Hematopoietic multipotent progenitor cell treated with erythropoietin and hydrocortisone succinate and interleukin-3 and kit ligand, for 4 days (in vitro differentiated cells): ENCODE measurements around the gene PRELID1.

Experiments used
- DNase-seq: peaks from one replicate; pipeline ENCODE4 v3.0.0-alpha.2; 2015

Gene PRELID1

DNA sequence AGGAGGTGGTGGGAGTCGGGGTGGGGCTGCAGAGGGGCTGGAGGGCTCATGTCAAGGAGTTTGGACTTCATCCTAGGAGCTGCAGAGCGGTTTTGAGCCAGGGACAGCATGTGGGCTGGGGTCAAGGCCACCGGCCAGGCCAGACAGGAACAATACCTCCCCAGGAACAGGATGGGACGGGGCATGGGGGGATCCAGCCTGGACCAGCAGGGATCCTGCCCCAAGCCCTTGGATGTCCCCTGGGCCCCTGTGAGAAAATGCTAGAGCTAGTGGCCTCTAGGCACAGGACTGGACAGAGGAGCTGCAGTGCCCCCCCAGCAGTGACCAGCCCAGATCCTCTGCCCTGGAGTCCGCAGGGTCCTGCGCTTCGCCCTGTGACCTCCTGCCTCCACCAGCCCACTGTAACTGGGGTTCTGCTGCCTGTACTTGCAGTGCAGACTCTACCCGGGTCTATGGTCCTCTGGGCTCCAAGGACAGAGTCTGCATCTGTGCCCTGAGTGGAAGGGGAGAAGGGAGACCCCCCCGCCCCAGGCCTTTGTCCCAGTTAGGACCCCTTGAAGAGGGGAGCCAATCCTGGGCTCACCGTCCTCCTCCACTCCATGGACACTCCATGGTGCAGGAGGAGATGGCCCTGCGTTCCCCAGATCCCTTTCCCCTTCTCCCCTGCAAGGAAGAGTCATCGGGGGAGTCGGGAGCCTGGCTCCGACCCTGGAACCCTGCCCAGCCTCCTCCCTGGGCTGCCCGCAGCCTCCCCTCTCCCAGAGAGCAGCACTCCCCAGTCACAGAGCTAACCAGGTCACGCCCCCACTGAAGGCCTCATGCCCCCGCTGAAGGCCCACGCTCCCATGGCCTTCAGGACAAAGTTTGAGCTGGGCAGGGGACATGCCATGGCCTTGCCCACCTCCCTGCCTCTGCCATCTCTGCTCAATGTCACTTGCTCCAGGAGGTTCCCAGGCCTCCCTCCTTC lies 11.1 kb downstream of the PRELID1 start:
- no peak for DNase-seq

DNA sequence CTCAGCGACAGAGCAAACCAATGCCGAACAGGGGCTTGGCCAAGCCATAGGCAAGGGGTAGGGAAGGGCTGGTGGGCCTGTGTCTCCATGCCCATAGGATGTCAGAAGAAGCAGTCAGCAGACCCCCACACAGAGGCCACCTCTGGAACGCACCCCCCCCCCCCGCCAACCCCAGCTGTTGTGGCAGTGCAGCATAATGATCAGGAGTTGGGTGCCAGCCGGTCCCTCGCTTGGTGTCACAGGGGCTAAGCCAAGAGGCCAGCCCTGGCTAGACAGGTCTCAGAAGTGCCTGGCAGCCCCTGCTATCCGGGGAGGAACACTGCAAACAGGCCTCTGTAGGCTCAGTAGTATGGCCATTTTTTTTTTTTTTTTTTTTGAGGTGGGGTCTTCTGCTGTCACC lies 11.8 kb downstream of the PRELID1 start:
- DNase-seq, result no peak

DNA sequence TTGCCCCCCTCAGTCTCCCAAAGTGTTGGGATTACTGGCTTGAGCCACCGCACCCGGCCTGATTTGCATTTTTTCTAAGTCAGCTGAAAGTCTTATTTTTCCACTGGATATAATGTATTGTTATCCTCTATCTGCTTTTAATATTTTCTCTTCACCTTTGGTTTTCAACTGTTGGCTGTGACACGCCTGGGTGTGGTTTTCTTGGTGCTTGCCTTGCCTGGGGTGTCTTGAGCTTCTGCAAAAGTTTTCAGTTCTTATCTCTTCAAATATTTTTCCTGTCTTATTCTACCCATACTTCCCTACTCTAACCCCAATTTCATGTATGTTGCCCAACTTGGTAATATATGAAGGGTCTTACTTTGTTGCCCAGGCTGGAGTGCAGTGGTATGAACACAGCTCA lies 12.4 kb downstream of the PRELID1 start:
- DNase-seq, result peak; percentile 61

DNA sequence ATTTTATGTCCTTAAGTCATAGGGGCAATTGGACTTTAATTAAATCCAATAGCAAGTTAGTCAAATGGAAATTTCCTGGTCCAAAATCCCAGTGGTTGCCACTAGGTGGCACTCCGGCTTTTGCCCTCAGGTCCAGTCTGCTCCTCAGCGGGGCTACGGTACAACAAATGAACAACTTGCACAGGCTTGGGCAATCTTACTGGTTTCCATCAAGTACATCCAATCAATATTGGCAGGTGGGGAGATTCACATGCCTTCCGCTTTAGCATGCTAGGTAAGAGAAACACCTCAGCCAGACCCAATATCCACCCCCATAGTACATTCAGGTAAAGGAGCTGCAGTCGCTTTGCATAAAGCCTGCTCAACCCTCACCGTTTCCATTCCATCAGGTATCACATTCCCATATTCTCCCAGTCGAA lies 14.4 kb downstream of the PRELID1 start:
- peak; percentile 91 for DNase-seq

DNA sequence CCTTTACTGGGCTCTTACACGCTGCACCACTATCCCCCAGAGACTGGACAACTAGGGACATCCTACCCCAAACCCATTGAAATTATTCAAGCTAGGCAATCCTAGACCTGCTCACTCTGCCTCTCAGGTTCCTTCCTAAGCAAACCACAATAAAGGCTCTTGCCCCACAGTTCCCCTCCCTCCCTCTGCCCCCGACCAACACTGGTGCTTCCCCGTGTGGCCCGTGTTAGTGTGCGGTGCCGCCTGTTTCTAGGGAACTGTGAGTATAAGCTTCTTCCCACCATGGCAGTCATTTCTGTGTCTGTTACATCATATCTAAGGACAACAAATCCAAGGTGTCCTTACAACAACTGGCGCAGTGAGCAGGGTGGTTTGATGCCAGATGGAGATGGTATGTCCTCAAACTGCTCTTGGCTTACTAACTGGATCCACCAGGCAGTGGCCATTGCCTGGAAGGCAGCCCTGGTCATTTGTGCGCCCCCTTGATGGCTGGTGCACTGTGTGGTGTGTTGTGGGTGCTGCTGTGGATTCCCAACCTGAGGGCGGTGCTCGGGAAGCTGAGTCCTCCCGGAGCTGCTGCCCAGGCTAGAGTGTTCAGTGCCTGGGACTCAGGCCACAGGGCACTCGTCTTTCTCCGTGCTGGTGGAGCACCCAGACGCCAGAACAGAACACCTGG lies 16.5 kb downstream of the PRELID1 start:
- DNase-seq, result peak; percentile 37

DNA sequence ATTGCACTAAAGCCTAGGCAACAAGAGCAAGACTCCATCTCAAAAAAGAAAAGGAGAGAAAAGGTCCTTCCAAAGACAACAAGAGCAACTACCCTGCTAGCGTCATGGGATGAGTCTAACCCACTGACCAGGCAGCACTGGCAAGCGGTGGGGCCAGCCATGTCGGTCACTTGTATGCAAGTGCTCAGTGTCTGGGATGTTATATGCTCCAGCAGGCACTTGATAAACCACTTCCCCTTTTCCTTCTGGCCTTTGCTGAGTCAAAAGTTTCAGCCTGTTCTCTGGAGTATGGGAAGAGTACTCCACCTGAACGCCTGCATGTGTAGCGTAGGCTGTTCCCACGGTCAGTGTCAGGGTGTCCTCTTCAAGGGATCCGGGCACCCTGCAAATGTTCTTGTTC lies 17.3 kb downstream of the PRELID1 start:
- peak; percentile 78 for DNase-seq

DNA sequence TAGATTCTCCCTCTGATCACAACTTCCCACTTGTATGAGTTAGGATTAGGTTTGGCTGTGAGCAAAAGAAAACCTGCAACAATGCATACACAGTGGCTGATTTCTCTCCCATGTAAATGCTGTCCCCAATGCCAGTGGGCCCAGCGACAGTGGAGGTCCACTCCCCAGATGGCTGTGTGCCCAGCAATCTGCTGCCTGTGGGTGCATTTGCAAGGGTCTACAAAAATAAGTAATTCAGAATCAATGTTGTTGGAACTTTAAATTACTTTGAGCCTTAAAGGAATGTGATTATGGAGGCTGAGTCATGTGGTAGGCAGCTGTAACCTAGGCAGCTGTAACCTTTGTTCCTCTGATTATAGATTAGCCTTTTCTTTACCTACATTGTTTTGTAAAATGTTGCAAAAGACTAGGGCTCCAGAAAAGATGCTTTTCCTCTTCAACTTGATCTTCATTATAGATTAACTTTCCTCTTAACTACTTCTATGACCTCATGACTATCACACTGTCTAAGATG lies 22.3 kb downstream of the PRELID1 start:
- no peak for DNase-seq

DNA sequence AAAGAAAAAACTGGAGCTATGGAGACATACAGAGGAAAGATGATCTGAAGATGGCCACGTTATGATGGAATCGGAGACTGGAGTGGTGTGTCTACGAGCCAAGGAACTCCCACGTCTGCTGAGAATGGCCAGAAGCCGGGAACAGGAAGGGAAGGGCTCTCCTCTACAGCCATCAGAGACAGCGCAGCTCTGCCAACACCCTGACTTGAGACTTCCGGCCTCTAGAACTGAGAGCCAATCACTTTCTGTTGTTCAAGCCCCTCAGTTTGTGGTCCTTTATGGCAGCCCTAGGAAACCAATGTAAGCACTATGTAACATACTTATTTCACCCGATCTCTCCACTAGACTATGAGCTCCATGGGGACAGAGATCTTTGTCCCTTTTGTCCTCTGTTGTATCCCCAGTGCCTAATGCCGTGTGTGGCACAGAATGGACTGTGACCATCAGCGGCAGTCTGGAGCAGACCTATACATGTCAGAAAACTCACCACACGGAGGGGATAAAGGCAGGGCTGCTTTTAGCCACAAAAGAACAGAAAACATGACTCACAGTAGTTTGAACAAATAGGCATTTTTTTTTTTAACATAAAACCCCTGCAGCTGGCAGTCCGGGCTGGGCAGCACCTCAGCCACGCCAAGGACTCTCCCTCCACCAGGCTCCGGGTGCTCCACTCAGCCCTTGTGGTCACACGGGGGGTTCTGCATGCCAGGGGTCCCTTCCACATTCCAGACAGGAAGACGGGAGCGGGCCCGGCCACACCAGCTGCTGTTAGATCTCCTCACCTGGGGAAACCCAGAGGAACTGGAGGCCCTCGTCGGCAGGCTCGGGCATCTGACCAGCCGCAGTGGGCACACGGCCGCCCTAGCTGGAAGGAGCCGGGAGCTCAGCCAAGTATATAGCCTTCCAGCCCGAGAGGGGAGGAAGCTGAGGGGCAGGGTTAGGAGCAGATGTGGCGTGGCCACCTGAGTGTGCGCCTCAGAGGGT lies 24.2 kb downstream of the PRELID1 start:
- DNase-seq, result peak; percentile 54

DNA sequence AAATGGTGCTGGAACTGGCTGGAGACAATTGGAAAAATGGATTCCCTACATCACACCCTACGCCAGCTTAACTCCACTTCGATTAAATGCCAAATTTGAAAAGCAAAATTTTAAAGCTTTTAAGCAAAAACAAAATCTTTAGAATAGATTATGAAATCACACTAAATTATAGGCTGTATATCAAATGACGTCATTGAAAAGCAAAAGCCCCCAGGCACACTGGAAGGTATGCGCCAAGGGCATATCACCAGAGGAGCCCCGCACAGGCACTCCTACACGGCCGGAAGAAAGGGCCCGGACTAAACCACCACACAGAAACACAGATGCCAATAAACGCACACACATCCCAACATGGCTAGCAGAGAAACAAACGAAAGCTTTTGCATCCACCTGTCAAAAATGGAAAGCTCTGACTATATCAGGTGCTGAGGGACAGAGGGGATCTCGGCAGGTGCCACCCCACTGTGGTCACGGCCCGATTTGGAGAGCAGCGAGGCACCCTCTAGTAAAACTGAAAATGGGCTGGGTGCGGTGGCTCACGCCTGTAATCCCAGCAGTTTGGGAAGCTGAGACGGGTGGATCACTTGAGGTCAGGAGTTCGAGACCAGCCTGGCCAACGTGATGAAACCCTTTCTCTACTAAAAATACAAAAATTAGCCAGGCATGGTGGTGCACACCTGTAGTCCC lies 25.1 kb downstream of the PRELID1 start:
- DNase-seq, result no peak

DNA sequence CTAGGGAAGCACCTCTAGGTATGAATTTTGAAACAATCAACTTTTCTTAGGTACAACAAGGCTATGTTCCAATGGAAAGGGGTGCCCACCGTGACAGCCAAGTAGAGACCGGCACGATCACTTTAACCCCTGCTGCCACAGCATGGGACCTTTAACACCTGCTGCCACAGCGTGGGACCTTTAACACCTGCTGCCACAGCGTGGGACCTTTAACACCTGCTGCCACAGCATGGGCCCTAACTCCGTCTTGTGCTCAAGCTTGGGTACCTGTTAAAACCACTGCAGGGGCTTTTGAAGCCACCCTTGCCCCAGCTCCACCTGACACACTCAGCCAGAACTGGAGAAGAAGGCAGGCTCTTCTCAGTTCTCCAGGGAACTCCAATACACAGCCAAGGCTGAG lies 26.3 kb downstream of the PRELID1 start:
- no peak for DNase-seq

DNA sequence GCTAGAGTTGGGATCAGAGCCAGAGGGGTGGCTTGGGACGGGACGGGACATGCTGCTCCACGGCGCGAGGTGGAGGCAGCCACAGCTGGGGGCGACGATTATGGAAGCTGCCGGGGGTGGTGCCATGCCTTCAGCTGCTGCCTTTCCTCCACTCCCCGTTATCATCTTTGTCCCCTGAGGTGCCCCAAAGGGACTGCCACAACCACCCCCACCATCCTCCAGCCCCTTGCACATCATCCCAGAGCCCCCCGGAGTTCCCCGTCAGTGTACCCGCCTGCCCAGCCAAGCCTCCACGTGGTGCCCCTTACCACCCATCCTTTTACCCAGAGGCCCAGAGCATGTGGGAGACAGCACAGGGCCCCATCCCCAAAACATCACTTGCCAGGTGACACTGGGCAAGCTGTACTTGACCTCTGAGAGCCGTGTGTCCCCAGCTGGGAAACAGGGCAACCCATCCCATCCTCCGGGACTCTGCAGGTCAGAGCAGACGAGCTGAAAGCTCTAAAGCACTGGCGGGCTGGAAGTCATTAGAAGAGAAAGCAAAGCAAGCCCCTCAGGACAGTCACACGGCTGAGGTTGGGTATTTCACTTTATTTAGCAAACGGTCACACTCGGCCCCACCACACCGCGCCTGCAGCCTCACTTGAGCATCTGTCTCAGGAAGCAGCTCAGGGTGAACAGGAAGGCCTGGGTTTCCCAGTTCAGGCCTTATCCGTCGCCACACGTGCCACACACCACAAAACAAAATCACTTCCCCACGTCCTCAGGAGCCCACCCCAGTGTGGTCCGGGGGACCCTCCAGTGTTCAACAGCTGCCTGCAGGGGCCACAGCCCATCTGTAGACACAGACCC lies 27.6 kb downstream of the PRELID1 start:
- DNase-seq, result peak; percentile 84

DNA sequence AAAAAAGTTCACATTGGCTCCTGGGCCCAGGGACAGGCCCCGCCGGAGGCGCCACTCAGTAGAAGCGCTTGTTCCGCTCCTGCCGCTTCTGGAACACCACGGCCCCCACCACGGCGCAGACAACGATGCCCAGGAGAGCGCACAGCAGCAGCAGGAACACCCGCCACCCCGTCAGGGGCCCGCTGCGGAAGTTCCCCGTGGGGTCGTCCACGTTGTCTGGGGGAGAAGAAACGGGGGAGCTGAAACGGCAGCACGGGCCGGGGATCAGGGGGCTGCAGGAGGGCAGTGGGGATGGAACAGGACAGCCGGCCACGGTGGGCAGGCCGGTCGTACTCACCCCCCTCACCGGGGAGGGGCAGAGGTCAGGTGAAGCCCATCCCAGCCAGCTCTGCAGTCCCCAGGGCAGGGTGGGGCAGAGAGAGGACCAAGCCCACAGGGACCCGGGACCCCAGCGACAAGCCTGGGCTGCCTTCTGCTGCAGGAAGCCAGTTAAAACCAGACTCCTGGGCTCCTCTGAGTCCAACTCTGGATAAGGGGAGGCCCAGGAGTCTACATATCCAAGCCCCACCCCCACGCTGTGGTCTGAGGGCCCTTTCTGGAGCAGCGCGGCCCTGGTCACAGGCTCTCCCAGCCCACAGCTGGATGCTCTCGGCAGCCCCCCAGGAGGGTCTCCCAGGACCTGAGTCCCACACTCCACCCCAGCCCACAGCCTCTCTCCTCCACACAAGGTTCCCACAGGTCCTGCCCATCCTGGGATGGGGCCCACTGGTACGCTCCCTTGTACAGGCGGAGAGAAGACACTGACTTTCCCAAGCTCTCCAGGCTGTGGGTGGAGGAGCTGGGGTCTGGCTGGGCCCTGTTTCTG lies 28.7 kb downstream of the PRELID1 start:
- no peak for DNase-seq

DNA sequence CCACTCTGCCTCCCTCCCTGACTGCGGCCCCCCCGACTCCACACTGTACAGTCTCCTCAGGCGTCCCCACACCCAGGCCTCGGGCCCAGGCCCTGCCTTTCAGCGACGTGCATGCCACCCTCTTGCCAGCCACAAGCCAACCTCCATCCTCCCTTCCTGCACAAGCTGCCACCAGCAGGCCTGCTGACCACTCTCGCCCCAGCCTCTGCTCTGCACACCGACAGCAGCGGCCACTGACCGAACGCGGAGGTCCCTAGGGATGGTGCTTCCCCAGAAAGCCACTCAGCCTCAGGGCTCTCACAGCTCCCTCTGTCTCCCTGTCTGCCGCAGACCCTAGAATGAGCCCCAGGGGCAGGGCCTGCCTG lies 29.3 kb downstream of the PRELID1 start:
- DNase-seq, result no peak

DNA sequence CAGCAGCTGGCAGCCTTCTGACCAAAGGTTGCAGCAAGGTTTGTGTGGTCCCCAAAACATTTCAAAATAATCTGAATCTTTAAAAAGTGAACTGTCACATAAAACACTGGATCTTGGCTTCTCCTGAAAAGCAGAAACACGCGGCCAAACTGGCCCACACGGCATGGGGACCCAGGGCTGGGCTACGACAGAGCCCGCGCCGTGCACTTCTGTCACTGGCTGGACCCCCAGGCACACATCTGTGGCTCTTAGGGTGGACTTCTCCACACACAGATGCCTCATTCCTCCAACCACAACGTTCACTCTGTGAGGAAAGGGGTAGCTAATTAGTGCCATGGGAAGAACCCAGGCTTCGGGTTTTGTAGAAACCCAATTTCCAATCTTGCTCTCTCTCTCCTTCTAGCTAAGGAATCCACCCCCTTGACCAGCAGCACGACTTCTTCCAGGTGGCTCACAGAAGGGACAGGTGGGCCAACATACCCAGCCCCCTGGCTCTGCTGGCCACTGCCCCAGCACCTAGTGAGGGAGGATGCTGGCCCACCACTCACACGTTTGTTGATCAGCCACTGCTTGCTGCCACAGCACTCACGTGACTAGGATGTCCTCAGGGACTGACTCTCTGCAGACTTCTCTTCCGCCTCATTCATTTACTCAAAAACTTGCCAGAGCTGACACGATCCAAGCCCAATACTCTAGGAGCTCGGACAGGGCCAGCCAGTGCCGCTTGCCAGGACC lies 30.0 kb downstream of the PRELID1 start:
- DNase-seq, result no peak

DNA sequence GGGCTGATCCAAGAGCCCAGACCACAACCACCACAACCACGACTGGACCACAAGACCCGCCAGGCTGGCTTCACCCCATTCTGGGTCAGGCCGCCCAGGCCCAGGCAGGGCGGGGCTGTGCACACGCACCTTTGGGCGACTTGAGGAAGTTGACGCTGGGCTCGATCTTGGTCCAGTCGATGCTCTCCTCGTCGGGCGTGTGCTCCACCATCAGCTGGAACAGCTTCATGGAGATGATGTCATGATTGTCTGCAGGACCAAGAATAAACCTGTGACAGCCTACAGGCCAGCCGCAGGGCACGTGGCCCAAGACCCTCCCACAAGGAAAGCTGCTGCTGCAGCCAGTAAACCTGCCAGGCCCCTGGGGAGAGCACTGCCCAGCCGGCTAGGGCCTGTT lies 30.6 kb downstream of the PRELID1 start:
- DNase-seq, result no peak

DNA sequence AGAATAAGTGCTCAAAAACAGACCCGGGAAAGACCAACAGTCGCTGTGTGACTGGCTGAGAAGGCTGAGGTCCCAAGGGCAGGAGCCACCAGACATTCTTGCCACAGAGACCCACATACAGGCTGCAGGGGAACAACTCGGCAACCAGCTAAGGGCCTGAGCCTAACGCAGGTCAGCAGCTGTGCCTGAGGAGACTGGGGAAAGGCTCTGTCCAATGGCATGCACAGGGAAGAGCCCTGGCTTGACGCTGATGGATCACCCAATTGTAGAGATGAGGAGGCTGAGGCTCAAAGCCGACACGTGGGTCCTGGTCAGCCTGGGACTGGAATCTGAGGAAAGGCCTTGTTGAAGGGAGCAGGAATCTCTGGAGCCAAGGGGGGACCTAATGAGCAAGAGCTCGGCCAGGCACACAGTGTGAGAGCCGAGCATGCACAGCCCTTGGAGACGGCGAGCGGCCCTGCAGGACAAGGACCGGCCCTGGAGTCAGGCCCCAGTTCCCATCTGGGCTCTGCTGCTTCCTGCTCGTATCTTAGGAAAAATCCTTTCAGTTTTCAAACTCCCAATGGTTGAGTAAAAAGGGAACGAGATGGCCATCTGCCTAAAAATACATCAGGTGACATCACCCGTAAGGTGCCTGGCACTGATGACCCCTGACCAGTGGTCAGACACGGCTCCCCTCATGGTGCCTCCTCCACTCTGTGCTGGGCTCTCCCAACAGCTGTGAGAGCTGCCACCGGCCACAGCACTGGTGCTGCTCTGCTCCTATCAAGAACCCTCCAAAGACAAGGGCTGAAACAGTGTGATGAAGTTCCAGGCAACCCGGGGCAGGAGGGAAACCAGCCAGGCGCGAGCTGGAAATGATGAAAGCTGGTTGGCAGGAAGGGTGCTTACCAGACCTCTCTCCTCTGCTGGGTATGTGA lies 31.4 kb downstream of the PRELID1 start:
- no peak for DNase-seq

DNA sequence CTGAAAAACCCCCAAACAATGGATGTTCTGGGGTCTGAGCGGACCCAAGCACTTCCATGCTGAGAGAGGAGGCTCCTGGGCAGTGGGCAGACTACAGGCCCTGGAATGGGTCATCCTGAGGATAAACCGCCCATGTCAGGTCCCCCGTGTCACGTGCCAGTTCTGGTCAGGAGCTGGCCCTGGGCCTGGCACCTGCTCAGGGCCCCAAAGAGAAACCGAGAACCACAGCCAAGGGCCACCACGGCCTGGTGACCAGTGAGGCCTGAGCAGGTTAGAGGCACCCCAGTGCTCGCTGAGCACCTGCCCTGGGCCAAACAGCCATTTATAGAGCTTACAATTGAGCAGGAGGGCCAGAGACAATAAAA lies 32.1 kb downstream of the PRELID1 start:
- no peak for DNase-seq

DNA sequence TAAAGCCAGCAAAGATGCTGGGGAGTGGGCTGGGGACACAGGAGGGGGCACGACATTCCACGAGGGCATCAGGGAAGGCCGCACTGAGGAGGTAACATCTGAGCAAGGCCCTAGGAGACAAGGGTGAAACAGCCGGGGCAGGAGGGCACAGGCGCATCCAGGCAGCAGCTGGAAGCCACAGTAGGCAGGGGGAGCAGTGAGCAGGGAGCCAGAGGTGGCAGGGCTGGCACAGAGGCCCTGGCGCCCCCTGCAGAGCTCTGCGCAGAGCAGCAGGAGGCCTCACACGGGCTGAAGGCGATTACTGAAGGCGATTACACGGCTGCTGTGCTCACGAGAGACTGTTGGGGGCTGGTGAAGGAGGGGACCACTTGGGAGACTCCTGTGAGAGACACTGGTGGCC lies 32.5 kb downstream of the PRELID1 start:
- peak; percentile 91 for DNase-seq
